NCI-H2081 (cell line): ENCODE data around the gene PMEPA1.
A peak's percentile ranks its signal among the peaks of the same experiment; 100 is the strongest.

Experiments used
- DNase-seq, 2 experiments: peaks; one replicate each; lab custom pipeline; 2025; lab: John Stamatoyannopoulos, UW

PMEPA1 gene

DNA sequence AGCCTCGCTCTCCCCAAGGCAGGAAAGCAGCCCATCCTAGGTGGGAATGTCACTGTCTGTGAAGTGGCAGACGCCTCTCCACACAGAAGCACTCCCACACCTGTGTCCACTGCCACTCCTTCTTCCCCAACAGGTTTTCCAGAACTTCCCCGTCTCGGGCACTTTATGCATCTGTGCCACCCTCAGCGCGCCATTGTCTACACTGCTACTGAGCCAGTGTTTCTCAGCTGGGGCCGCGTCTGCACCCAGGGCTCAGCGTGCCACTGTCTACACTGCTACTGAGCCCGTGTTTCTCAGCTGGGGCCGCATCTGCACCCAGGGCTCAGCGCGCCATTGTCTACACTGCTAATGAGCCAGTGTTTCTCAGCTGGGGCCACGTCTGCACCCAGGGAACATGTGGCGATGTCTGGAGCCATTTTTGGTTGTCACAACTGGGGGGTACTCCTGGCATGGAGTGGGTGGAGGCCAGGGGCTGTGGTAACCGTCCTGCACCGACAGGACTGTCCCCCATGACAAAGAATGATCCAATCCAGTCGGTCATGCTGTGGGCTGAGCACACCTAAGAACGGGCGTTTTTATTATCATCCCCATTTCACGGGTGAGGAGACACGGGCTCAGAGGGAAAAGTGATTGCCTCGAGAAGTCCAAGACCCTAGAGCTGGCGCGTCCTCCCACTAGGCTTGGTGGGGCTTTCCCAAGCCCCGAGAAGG lies 47.9 kb downstream of the PMEPA1 start:
- no peak for DNase-seq

DNA sequence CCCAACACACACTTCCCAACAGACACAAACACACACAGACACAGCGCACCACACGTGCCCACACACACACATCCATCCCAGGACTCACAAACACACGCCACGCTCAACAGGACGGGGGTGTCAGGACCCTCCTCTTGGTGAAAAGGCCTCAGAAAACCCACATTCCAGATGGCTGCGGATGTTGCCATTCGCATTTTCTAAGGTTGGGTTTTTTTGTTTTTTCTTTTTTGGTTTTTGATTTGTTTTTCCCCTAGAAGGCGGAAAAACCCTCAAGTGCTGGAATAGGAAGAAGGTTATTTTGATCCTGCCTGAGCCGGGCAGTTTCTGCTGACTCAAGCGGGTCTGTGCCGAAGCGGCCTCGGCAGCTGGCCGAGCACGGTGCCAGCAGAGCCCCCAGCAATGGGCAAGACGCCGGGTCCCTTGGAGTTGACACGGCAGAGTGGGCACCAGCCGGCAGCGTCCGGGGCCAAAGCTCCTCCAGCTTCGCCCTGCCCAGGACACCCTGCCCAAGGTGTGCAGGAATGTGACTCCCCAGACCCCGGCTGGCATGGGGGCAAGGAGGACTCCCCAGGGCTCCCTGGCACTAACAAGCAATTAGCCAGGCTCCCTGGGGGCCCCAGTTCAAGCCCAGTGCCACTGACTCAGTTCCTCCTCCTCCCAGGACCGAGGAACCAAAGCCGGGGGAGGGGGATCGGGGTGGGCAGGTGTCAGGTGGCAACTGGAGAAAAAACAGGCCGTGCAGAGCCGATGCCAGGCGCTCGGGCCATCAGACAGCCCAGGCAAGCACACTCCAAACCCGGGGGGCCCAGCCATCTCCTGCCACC lies 48.7 kb downstream of the PMEPA1 start:
- DNase-seq: no peak

DNA sequence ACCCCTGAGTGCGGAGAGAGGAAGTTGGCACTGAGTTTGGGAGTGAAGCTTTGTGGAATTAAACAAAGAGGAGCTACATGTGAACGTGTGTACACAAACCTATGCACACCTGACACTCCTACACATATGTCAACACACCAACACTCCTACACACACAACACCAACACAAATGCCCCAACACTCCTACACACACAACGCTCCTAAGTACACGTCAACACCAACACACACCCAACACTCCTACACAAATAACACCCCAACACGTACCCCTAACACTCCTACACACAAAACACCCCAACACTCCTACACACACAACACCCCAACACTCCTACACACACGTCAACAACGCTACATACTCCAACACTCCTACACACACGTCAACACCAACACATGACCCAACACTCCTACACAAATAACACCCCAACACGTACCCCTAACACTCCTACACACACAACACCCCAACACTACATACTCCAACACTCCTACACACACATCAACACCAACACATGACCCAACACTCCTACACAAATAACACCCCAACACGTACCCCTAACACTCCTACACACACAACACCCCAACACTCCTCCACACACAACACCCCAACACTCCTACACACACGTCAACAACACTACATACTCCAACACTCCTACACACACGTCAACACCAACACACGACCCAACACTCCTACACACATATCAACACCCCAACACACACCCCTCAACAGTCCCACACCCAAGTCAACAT lies 49.5 kb downstream of the PMEPA1 start:
- DNase-seq: no peak

DNA sequence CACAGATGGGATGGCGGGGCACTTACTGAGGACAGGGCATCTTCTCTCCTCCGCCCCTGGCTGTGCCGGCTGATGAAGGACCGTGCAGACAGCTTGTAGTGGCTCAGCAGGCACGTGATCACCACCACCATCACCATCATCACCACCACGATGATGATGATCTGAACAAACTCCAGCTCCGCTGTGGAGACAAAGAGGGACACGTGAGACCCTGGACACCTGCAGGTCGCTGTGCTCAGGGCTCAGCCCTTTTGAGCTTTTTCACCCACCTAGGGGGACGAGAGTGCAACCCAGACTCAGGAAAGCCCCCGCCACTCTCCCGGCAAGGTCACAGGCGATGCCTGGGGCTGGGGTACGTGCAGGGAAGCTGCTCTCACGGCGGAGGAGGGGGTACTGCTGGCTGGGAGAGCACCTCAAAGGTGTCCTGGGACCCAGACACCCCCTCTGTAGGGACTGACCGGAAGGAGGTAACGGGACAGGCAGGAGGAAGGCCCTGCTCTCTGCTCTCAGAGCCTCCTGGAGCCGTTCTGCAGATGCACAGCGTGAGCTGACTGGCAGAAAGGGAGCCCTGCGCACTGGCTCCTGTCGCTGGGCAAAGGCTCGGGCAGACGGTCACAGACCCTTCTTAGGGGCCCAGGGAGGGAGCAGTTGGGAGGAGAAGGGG lies 50.2 kb downstream of the PMEPA1 start:
- DNase-seq: no peak

DNA sequence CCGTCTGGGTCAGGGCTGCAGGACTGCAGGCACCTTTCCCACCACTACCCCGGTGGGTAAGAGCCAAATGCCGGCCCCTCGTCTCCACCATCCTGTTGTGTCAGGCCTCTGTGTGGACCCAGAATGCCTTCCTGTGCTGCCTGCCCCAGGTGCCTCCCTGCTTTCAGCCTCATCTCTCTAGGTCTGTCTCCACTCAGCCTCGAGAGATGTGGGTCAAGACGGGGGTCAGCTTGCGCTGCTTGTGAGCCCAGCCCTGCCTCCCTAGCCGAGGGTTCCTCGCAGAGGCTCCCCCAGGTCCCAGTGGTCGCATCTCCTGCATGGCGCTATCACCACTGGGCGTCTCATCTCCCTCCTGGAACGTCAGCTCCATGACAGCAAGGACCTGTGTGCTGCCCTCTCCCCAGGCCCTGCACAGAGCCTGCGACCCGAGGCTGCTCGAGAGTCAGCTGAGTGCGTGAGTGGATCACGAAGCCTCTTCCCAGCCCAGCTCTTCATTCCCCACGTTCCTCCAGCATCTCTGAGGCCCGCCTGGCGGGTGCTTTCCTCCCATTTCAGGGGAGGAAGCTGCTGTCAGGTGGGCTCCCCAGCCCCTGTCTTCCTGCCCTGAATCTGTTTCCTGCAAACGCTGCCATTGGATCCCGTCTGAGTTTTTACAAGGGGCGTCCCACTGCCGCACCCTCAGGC lies 50.8 kb downstream of the PMEPA1 start:
- no peak for DNase-seq

DNA sequence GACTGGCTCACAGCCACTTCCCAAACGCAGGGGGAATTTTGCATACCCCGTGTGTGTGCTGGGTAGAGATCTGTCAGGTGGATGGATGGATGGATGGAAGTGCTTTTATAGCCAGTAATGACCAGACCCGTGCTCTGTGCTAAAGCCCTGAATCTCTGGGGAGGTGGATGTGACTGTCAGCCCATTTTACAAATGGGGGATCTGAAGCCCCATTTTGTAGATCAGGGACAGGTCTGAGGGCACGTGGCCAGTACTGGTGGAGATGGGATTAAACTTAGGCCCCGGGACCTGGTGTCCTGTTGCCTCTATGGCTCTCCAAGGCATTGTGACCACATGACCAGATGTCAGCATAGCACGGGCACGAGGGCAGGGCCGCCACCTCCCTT lies 51.4 kb downstream of the PMEPA1 start:
- DNase-seq: no peak

DNA sequence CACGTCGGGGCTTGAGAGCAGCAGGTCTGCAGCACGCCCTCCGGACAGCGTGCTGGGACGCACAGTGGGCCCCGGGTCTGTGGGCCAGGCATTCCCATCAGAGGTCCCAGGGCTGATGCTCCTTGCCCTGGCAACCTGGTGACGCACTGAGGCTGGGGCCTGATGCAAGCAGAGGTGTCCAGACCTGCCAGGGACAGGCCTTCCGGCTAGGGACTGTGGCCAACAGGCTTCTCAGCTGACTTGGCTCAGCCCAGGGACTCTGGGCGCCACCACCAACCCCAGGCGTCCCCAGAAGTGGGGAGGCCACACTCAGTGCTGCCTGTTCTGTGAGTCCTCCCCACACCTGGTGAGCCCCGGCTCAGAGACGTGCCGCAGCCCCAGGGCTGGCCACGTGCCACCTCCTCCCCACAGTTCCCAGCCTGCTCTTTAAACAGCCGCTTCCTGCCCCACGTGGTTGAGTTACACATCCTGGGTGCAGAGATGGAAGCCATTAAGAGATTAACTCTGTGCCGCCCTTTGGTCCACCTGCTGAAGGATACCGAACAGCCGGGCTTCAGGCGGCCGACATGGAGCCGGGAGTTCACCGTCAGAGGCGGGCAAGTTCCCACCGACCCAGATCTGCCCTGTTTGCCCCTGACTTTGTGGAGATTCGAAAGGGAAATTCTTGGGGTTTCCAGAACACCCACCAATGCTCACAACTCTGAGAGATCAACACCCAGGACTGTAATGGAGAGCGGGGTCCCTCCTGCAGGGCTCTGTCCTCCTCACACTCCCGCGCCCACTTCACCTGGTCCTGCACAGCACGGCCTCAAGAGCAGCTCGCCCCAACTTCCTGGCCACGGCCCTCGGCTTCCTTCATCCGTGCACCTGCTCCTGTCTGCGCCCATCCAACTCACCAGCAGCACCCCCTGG lies 52.0 kb downstream of the PMEPA1 start:
- peak; percentile 69 to 89 for DNase-seq

DNA sequence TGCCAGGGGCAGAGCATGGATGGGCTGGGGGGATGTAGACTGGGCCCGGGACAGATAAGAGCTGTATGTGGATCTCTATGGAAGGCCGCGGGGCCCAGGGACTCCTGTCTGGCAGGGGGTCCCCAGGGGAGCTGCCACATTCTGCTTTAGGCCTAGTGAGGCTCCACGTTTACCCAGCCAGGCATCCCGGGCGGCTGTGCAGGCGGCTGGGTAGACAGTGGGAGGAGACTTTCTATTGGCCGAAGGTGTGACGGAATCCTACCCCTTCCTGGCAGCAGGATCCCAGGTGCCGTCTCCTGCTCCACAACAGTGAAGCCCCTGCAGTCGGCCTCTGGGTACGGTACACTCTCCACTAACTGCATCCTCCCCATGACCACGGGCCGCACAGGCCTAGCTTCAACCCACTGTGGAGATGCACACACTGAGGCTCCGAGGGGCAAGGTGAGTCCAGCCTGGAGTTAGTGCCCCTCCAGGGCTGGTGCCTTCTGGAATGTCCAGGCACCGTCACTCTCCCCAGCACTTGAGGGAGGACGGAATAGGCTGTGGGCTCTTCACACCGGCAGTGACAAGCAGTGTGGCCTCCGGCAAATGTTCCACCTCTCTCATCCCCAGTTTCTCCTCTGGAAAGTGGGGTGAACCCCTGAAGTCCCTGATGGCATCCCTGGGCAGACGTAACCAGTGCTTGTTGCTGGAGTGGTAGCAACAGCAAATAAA lies 52.8 kb downstream of the PMEPA1 start:
- DNase-seq: no peak

DNA sequence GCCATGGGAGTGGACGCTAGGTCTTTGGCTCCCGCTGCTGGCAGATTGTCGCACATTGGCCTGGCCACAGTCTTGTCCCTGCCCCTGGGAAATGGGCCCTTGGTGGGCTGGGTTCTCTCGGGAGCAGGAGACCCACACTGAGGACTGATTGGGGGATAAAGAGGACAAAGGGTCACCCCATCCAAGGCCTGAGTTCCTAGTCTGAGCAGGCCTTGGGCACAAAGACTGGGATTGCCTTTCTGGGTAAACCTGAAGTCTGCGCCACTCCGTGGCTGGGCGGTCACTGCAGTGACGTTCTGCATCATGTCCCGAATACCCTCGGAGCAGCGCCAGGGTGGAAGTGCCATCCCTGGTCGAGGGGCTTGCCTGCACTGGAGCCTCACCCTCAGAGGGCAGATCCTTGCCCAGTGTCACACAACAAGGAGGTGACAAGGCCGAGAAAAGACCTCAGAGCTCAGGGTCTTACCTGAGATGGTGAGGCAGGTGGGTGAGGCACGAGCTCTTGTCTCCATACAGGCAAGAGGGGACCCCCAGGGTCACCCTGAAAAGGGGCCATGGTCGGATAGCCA lies 53.5 kb downstream of the PMEPA1 start:
- DNase-seq: no peak

DNA sequence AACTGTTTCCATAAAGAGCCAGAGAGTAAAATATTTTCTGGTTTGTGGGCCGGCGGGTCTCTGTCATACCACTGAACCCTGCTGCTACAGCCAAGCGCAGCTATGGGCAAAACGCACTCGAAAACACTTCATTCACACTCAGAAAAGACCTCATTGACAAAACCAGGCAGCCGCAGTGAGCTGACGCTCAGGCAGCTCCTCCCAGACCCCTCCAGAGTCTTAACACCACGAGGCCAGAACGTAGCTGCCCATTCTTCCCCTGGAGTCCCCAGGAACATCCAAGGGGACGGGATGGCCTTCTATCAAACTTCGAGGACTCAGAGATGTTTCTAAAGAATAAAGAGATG lies 54.0 kb downstream of the PMEPA1 start:
- DNase-seq: no peak

DNA sequence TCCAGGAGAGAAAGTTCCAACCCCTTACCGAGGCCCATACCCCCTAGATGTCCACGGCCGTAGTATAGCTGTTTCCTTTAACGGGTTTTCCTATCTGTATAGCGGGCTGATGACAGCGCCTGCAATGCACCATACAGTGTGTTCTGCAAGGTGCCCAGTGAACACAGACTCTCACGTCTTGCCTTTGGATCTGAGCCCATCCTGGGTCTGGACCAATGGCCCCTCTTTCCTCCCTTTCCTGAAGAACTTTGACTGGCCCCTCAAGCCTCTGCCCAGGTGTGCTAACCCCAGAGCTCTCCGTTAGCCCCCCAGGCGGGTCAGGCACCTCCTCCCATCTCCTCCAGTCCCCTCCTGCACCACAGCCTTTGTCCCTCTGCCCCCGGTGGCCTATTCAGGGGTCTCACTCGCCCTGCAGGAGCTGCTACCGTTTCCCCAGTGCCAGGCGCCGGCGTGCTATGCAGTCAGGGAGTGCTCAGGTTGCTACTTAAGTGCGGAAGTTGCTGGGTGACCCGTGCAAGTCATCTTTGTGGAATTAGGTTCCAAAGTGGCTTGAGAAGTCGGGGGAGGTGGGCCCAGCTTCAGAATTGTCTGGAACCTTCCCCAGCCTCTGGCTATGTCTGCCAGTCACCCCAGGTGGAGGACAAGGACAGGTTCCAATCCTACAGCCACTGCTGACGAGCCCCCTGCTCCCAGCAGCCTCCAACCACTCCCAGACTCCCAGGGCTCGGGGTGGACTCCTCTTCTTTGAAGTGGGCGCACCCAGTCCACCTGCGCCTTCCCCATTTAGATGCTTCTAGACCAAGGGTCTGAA lies 54.6 kb downstream of the PMEPA1 start:
- DNase-seq: no peak

DNA sequence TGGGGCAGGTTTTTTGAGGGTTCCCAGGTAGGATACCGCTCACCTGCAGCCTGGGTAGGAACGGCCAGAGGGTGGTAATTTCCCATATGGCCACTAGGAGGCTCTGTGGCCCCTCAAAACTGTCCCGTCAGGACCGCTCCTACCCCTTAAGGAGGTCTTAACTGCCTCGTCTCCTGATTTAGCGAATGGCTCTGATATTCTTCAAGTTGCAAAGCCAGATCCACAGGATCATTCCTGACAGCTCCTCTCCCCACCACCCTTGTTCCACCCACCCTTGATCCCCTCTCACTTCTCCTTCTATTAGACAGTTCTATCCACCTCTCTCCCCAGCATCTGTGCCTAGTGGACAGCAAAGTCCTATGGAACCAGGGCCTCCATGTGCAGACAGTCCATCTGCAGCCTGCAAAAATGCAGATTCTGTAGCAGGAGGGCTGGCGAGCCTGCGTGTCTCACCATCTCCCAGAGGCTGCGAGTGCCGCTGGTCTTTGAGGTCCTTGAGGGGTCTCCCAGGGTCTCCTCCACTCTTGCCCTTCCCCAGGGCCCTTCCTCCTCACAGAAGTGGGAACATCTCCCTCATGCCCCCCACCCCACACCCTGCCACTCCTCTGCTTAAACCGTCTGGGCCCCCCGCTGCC lies 55.3 kb downstream of the PMEPA1 start:
- DNase-seq: peak; percentile 51 to 60

DNA sequence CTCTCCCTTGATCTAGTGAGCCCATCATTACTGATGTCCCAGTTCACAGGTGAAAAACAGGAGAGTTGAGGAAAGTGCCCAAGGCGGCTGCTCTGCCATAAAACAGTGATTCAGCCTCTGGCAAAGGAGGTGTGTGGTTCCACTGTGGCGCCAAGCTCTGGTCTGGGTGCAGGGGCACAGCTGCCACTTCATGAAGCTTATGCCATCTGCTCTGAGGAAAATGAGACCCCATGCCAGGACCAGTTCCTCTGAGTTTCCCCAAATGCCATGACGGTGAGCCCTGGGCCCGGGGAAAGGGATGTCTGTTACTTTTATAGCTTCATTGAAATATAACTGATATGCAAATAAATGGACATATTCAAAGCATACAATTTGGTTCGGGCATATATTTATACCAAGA lies 55.9 kb downstream of the PMEPA1 start:
- no peak for DNase-seq

DNA sequence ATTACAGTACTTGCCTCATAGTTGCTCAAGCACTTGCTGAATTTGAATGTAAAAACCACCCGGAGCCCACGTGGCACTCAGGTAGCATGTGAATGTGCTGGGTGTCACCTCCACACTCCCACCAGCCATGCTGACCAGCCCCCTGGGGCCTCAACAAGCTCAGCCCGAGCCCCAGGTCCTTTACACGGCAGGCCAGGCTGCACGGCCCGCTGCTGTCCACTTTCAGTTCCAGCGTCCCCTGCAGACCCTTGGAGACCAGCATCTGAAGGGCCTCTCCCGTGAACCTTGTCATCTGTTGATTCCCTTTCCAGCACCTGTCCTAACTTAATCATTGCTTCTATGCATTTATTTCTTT lies 56.3 kb downstream of the PMEPA1 start:
- DNase-seq: no peak

DNA sequence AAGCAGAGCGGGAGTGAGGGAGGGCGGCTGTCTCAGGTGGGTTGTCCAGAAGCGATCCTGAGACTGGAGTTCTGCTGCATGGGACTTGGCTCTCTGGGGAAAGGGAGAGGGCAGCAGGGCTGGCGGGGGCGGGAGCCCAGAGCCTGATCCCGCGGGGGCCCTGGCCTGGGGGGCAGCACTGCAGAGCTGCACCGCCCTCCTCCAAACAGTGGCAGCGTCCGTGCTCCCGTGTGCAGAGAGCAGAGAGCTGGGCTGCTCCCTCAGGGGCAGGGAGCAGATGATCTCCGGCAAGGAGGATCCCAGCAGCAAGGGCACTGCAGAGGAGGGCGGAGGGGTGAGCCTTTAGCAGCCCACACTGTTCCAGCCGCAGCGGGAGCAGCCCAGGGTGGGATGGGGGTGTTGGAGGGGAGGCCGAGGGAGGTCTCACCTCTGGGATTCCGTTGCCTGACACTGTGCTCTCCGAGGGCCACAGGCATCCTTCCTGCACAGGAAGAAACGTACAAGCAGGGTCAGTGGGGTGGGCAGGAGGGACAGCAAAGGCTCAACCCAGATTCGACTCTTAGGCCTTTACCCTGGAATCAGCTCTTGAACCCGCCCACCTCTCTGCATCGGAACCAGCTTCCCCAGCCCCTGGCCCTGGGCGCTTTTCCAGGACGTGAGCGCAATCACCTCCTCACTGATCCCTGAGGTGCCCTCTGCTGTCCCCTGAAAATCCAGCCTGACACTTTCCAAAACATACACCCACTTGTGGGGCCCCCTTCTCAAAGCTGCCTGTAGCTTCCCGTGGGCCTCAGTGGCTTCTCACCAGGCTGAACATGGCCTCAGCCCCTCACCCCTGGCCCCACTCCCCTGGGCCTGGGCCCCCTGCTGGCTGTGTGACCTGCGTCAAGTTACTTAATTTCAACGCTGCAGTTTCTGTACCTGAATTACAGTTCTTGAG lies 56.9 kb downstream of the PMEPA1 start:
- DNase-seq: no peak

DNA sequence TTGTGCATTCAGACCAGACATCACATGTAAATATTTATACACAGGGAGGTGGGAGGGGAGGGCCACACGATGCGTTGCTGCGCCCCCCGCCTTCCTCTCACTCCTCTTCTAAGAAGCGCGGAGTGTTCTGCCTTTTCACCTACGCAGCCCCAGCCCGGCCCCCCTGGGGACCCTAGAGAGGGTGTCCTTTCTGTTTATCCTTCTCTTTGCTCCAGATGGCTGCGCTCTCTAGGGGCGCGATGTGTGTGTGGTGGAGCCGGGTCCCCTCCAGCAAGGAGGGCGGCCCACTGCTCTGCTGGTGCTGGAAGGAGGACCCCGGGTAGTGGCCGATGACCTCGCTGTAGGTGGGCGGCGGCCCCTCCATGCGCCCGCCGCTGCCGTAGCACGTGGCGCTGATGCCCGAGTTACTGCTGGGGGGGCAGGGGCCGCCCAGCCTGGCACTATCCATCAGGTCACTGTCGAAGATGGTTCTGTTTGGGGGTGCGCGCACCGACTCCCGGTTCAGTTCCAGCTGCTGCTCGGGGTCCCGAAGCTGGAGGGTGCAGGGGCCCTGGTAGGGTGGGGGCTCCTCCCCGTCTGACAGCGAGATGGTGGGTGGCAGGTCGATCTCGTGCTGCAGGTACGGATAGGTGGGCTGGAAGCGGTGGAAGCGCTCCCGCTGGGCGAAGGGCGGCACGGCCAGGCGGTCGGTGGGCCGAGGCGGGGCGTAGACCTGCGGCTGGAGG lies 57.8 kb downstream of the PMEPA1 start:
- no peak for DNase-seq
